ENCODE data around the gene SRSF1. TPM values are rescaled to one million over a fixed set of nuclear protein-coding genes. Genes with fewer than 3 reads are reported as not detected.
"Not testable (repeated sequence)": the region's sequence is repeated elsewhere in the genome, so short reads cannot be mapped to it uniquely, and the experiment has no call there.

SRSF1 gene
- total and polyA plus RNA-seq, 8 donors = 137 to 393 (median 340) TPM

DNA sequence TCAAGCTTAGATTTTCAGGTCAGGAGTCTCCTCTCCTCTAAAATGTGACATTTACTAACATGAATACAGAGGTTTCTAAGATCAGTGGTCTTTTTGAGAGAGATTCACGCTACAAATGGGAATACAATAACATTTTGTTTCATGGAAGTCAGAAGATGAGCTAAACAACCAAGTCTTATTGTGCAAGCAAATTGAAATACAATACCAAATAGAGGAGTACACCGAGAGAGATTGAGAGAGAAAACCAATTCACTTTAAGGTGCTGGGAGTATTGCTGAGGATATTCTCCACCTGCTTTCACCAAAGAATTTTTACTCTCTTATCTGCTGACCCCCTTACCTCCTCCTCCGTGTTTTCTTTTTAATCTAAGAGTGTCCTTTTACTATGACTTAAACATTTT, 30.5 kb downstream of the SRSF1 start:
- no peaks in the 10 kb centered on the region for H3K9me3 ChIP-seq
- H3K4me3 ChIP-seq = no peak overlapping the region
- no peak overlapping the region for H3K27ac ChIP-seq
- ATAC-seq (no peak), DNase-seq (no peak)
- H3K27me3 ChIP-seq = no peaks in the 10 kb centered on the region
- intact Hi-C loops (cut with DNase I) = no loop called here
- no peak for TF ChIP-seq CTCF (IDR thresholded peaks at IDR 0.05)
- H3K4me1 ChIP-seq = peaks cover 0 to 18% of the 10 kb centered on the region in 2 donors
- peaks cover 16 to 87% of the 10 kb centered on the region in 2 donors for H3K36me3 ChIP-seq

GRCh38 chr17:57975044-57975443, 32.0 kb downstream of the SRSF1 start:
- H3K27ac ChIP-seq = no peak overlapping the region
- H3K36me3 ChIP-seq = peaks cover 14 to 73% of the 10 kb centered on the region in 2 donors
- TF ChIP-seq CTCF (IDR thresholded peaks at IDR 0.05) = no peak

DNA sequence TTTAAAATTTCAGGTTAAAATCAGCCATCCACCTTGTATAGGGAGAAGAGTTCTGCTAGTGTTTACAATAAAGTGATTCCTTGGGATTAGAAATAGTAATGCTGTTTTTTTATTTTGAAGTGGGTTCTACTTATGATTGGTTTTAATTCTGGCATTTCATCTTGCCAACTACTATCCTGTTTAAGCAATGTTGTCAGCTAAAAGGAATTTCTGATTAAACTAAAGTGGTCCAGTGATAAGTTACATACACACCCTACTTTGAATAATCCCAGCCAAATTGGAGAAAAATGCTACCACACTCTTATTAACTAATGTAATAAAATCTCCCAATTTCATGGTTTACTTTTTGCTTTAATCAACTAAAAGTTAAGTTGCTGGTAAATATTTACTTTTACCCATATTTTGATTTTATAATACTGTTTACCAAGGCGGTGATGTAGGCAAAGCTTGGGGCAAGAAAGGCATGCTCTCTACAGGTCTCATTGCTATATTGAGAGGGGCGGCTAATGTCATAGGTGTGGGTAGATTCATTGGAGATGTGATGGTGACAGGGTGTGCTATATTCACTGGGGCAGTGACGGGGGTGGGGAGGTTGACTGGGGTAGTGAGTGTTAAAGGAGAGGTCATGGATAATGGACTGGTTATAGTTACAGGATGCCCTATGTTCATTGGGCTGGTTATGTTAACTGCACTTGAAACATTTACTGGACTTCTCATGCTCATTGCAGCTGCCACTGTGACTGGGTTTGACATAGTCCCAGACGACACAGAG, 32.8 kb downstream of the SRSF1 start:
- H3K4me3 ChIP-seq; intact Hi-C loops (cut with DNase I); H3K9me3 ChIP-seq; H3K27ac ChIP-seq; H3K27me3 ChIP-seq; DNase-seq: not testable (repeated sequence)
- Histone ChIP-seq H3K4me1 (peaks cover 0 to 13% of the 10 kb centered on the region in 2 donors), H3K36me3 (peaks cover 12 to 65% of the 10 kb centered on the region in 2 donors)
- peak; percentile 35 for ATAC-seq

More at GRCh38 chr17:57975044-57975443, 32.0 kb downstream of the SRSF1 start:
- H3K4me1 ChIP-seq = peaks cover 0 to 13% of the 10 kb centered on the region in 2 donors
- intact Hi-C loops (cut with DNase I) = no loop called here
- DNase-seq = no peak
- no peaks in the 10 kb centered on the region for H3K27me3 ChIP-seq
- ATAC-seq = peak; percentile 92
- H3K9me3 ChIP-seq = no peaks in the 10 kb centered on the region
- H3K4me3 ChIP-seq = no peak overlapping the region

- DNase-seq (no peak), ATAC-seq (no peak)
- Histone ChIP-seq H3K4me1 (peaks cover 0 to 13% of the 10 kb centered on the region in 2 donors), H3K27me3 (no peaks in the 10 kb centered on the region), H3K9me3 (no peaks in the 10 kb centered on the region), H3K36me3 (peaks cover 9 to 44% of the 10 kb centered on the region in 2 donors), H3K4me3 (no peak overlapping the region), H3K27ac (no peak overlapping the region)
- intact Hi-C loops (cut with DNase I) = no loop called here
- TF ChIP-seq CTCF (IDR thresholded peaks at IDR 0.05) = no peak
These were observed 34.9 kb downstream of the SRSF1 start for GRCh38 chr17:57972151-57972550.

DNA sequence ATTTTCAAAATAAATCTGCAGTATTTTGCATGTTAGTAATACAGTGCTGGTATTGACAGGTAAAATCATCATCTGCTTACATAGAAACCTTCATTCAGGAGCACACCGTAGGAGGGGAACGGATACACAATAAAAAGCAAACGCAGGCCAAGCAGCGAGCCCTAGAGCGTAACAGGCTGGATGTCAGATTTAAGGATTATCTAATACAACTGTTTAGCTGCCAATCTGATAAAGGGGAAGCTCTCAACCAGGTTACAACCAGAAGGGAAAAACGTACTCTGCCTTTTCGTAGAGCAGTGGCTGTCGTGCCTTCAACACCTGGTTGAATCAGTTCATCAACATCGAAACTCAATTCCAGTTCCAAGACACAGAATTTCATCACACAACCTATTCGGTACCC, 35.5 kb downstream of the SRSF1 start:
- no peak for ATAC-seq
- intact Hi-C loops (cut with DNase I) = no loop called here
- TF ChIP-seq CTCF (IDR thresholded peaks at IDR 0.05) = no peak
- Histone ChIP-seq H3K27me3 (no peaks in the 10 kb centered on the region), H3K4me1 (peaks cover 0 to 13% of the 10 kb centered on the region in 2 donors), H3K9me3 (no peaks in the 10 kb centered on the region), H3K36me3 (peaks cover 9 to 38% of the 10 kb centered on the region in 2 donors), H3K4me3 (no peak overlapping the region), H3K27ac (no peak overlapping the region)
- DNase-seq = no peak
